HEK293 (cell line): ENCODE measurements around the gene NR4A3.

Experiments used
- CTCF ChIA-PET: fragments of 350-600 bp; formaldehyde crosslinking; extraction: SDS; loops from one replicate; lab custom pipeline; 2021; ENCODE audit warnings: antibody characterized with exemption; lab: Yijun Ruan, JAX
- POLR2A ChIA-PET: fragments of 300-600 bp; formaldehyde crosslinking; extraction: SDS; loops from one replicate; lab custom pipeline; 2020; ENCODE audit warnings: antibody characterized with exemption, inconsistent platforms; lab: Yijun Ruan, JAX
- H3K27ac ChIP-seq: fragments of 200-500 bp; sonication (Bioruptor generic); 2 replicates; pipeline ENCODE4 v1.5.1; 2014; ENCODE audit warnings: low read depth, low read length, control low read depth, inconsistent platforms; ENCODE audit errors: extremely low read depth
- H3K36me3 ChIP-seq, 2 experiments: fragments of 200-500 bp in 1 of 2; sonication (Bioruptor generic) in 1 of 2; 1 replicate in 1 of 2; 2 replicates in 1 of 2; pipeline ENCODE4 v1.5.1; 2014 to 2017; ENCODE audit warnings: inconsistent platforms in 2 of 2, low read length in 2 of 2; ENCODE audit not compliant: control insufficient read depth in 2 of 2, insufficient read depth in 1 of 2
- H3K4me1 ChIP-seq: fragments of 200-500 bp; sonication (Bioruptor generic); 2 replicates; pipeline ENCODE4 v1.5.1; 2014; ENCODE audit warnings: mild to moderate bottlenecking, low read length, inconsistent platforms; ENCODE audit not compliant: control insufficient read depth, insufficient read depth
- H3K4me3 ChIP-seq: 2 replicates; pipeline ENCODE4 v1.5.1; 2011; ENCODE audit warnings: low read depth, mild to moderate bottlenecking, control low read depth, low read length, moderate library complexity
- H3K9me3 ChIP-seq: fragments of 200-500 bp; sonication (Bioruptor generic); 2 replicates; pipeline ENCODE4 v1.5.1; 2014; ENCODE audit warnings: low read depth, low read length, inconsistent platforms; ENCODE audit not compliant: control insufficient read depth, insufficient read depth
- ATF2 ChIP-seq: fragments of 450-650 bp; formaldehyde crosslinking; IDR thresholded peaks from 2 replicates; pipeline ENCODE4 v1.5.1; 2016; ENCODE audit warnings: missing biosample characterization, missing genetic modification characterization, low read depth
- CTCF ChIP-seq: fragments of 450-650 bp; formaldehyde crosslinking; IDR thresholded peaks from 2 replicates; pipeline ENCODE4 v1.5.1; 2016; ENCODE audit warnings: missing biosample characterization, missing genetic modification characterization
- HIC1 ChIP-seq: fragments of 450-650 bp; formaldehyde crosslinking; IDR thresholded peaks from 2 replicates; pipeline ENCODE4 v1.5.1; 2016; ENCODE audit warnings: missing biosample characterization, missing genetic modification characterization
- MYNN ChIP-seq: fragments of 450-650 bp; formaldehyde crosslinking; IDR thresholded peaks from 2 replicates; pipeline ENCODE4 v1.5.1; 2016; ENCODE audit warnings: missing biosample characterization, missing genetic modification characterization, borderline replicate concordance
- OSR2 ChIP-seq: fragments of 450-650 bp; formaldehyde crosslinking; IDR thresholded peaks from 2 replicates; pipeline ENCODE4 v1.5.1; 2016; ENCODE audit warnings: missing biosample characterization, missing genetic modification characterization
- ZBTB17 ChIP-seq: fragments of 450-650 bp; formaldehyde crosslinking; IDR thresholded peaks from 2 replicates; pipeline ENCODE4 v1.5.1; 2016; ENCODE audit warnings: missing biosample characterization, missing genetic modification characterization
- ZBTB26 ChIP-seq: fragments of 450-650 bp; formaldehyde crosslinking; optimal IDR thresholded peaks from 2 replicates; pipeline ENCODE3; 2016; ENCODE audit warnings: missing biosample characterization, mild to moderate bottlenecking, missing genetic modification characterization
- ZBTB7A ChIP-seq: fragments of 450-650 bp; formaldehyde crosslinking; IDR thresholded peaks from 2 replicates; pipeline ENCODE4 v1.5.1; 2016; ENCODE audit warnings: low read depth, missing biosample characterization, missing genetic modification characterization
- ZFHX2 ChIP-seq: fragments of 450-650 bp; formaldehyde crosslinking; conservative IDR thresholded peaks from 2 replicates; pipeline ENCODE4 v1.5.1; 2016; ENCODE audit warnings: missing biosample characterization, missing genetic modification characterization
- ZIC2 ChIP-seq: fragments of 450-650 bp; formaldehyde crosslinking; IDR thresholded peaks from 2 replicates; pipeline ENCODE4 v1.5.1; 2016; ENCODE audit warnings: missing biosample characterization, missing genetic modification characterization
- ZNF16 ChIP-seq: fragments of 450-650 bp; formaldehyde crosslinking; IDR thresholded peaks from 2 replicates; pipeline ENCODE4 v1.5.1; 2016; ENCODE audit warnings: low read depth, missing biosample characterization, missing genetic modification characterization
- ZNF214 ChIP-seq: fragments of 450-650 bp; formaldehyde crosslinking; IDR thresholded peaks from 2 replicates; pipeline ENCODE4 v1.5.1; 2017; ENCODE audit warnings: missing biosample characterization, mild to moderate bottlenecking, missing genetic modification characterization, borderline replicate concordance
- ZNF280C ChIP-seq: fragments of 450-650 bp; formaldehyde crosslinking; IDR thresholded peaks from 2 replicates; pipeline ENCODE4 v1.5.1; 2016; ENCODE audit warnings: missing biosample characterization, missing genetic modification characterization
- ZNF335 ChIP-seq: fragments of 450-650 bp; formaldehyde crosslinking; conservative IDR thresholded peaks from 2 replicates; pipeline ENCODE4 v1.5.1; 2016; ENCODE audit warnings: missing biosample characterization, missing genetic modification characterization
- ZNF350 ChIP-seq: fragments of 450-650 bp; formaldehyde crosslinking; IDR thresholded peaks from 2 replicates; pipeline ENCODE4 v1.5.0; 2017; ENCODE audit warnings: missing biosample characterization, mild to moderate bottlenecking, missing genetic modification characterization
- ZNF423 ChIP-seq: fragments of 450-650 bp; formaldehyde crosslinking; IDR thresholded peaks from 2 replicates; pipeline ENCODE4 v1.5.1; 2016; ENCODE audit warnings: missing biosample characterization, missing genetic modification characterization
- ZNF501 ChIP-seq: fragments of 450-650 bp; formaldehyde crosslinking; IDR thresholded peaks from 2 replicates; pipeline ENCODE4 v1.5.1; 2016; ENCODE audit warnings: missing biosample characterization, missing genetic modification characterization
- ZNF530 ChIP-seq: fragments of 450-650 bp; formaldehyde crosslinking; IDR thresholded peaks from 2 replicates; pipeline ENCODE4 v1.5.1; 2016; ENCODE audit warnings: low read depth, missing biosample characterization, missing genetic modification characterization
- ZNF670 ChIP-seq: fragments of 450-650 bp; formaldehyde crosslinking; IDR thresholded peaks from 2 replicates; pipeline ENCODE4 v1.5.1; 2016; ENCODE audit warnings: missing biosample characterization, missing genetic modification characterization, low read depth
- ZNF76 ChIP-seq: fragments of 450-650 bp; formaldehyde crosslinking; IDR thresholded peaks from 2 replicates; pipeline ENCODE4; 2016; ENCODE audit warnings: low read depth, missing biosample characterization, missing genetic modification characterization, borderline replicate concordance
- ZNF777 ChIP-seq: fragments of 450-650 bp; formaldehyde crosslinking; IDR thresholded peaks from 2 replicates; pipeline ENCODE4 v1.5.1; 2017; ENCODE audit warnings: missing biosample characterization, missing genetic modification characterization, borderline replicate concordance
- ZNF785 ChIP-seq: fragments of 450-650 bp; formaldehyde crosslinking; IDR thresholded peaks from 2 replicates; pipeline ENCODE4 v1.5.1; 2016; ENCODE audit warnings: missing biosample characterization, missing genetic modification characterization

The NR4A3 gene

GRCh38 chr9:99860266-99860665 is 38.6 kb downstream of the NR4A3 start (continued):
- TF ChIP-seq ZNF530 (tag by site-specific recombination), result no peak

GRCh38 chr9:99863955-99864354 is 42.3 kb downstream of the NR4A3 start:
- POLR2A ChIA-PET, result interaction anchor here (0.7 kb wide), 1 partner anchor 42 kb away, joined by 3 read pairs; the partner anchor contains the start of gene NR4A3
- CTCF ChIA-PET, result no interaction called here
- Histone ChIP-seq H3K9me3 (no peaks in the 10 kb centered on the region), H3K36me3 (no peaks in the 10 kb centered on the region), H3K4me3 (no peak overlapping the region), H3K4me1 (peaks cover 17% of the 10 kb centered on the region), H3K27ac (no peak overlapping the region)
- TF ChIP-seq ZNF280C (tag by site-specific recombination) (no peak), ZNF670 (tag by site-specific recombination) (no peak), ZNF76 (no peak), ZNF423 (no peak), ZNF501 (tag by site-specific recombination) (no peak), ZNF785 (tag by site-specific recombination) (no peak)

- H3K27ac ChIP-seq, result no peak overlapping the region
- no peak overlapping the region for H3K4me3 ChIP-seq
- no peaks in the 10 kb centered on the region for H3K9me3 ChIP-seq
- 0 out of 2 replicates have a peak, but pooled peaks cover 2% of the 10 kb centered on the region for H3K4me1 ChIP-seq
- CTCF ChIA-PET, result interaction anchor here (0.6 to 1.8 kb wide), 3 partner anchors 10 to 710 kb away, joined by 3 to 8 read pairs (median 4); no protein-coding TSS in a partner anchor
- H3K36me3 ChIP-seq, result no peaks in the 10 kb centered on the region
- TF ChIP-seq HIC1 (tag by site-specific recombination), result no peak
- peak; percentile 18; the same call in 1 of the 2 replicates for TF ChIP-seq ZFHX2 (tag by site-specific recombination)
- TF ChIP-seq, all 188 proteins: peak for 1
- POLR2A ChIA-PET, result no interaction called here
These were observed 44.7 kb downstream of the NR4A3 start for GRCh38 chr9:99866398-99866797.

GRCh38 chr9:99867536-99867935 is 45.9 kb downstream of the NR4A3 start:
- Histone ChIP-seq H3K4me3 (no peak overlapping the region), H3K27ac (no peak overlapping the region)
- CTCF ChIA-PET, result interaction anchor here (0.8 kb wide), 1 partner anchor 709 kb away, joined by 3 read pairs; no protein-coding TSS in a partner anchor
- no peak for TF ChIP-seq ZIC2
- no peak for TF ChIP-seq OSR2 (tag by site-specific recombination)
- TF ChIP-seq MYNN, result no peak
- no peak for TF ChIP-seq ZNF16
- no peak for TF ChIP-seq ZNF335
- no peak for TF ChIP-seq ZNF777
- TF ChIP-seq ZBTB26 (tag by site-specific recombination), result no peak
- TF ChIP-seq ZBTB7A (tag by site-specific recombination), result no peak
- TF ChIP-seq ZBTB17 (tag by site-specific recombination), result no peak
- no peak for TF ChIP-seq ZNF214
- no peak for TF ChIP-seq ATF2 (tag by site-specific recombination)
- TF ChIP-seq CTCF (tag by site-specific recombination), result no peak
- no peak for TF ChIP-seq ZNF350 (tag by site-specific recombination)

More at GRCh38 chr9:99867536-99867935, 45.9 kb downstream of the NR4A3 start:
- no peaks in the 10 kb centered on the region for H3K9me3 ChIP-seq
- H3K36me3 ChIP-seq, result no peaks in the 10 kb centered on the region
- H3K4me1 ChIP-seq, result 0 out of 2 replicates have a peak, but pooled peaks cover 2% of the 10 kb centered on the region
- POLR2A ChIA-PET, result no interaction called here
